H9 (cell line): ENCODE results near the gene ASPRV1. TPM values are rescaled to one million over a fixed set of nuclear protein-coding genes. Genes with fewer than 3 reads are reported as not detected.

Experiments
- DNase-seq: peaks from one replicate; pipeline ENCODE4 v3.0.0-alpha.2; 2017
- H2AFZ ChIP-seq: one replicate; pipeline ENCODE4 v1.6.1; 2013; ENCODE audit warnings: mild to moderate bottlenecking, low read length, control low read depth, moderate library complexity
- H2AK5ac ChIP-seq: 2 replicates; pipeline ENCODE4 v1.6.1; 2013; ENCODE audit warnings: low read length, control low read depth, mixed read lengths; ENCODE audit not compliant: insufficient read length
- H2BK120ac ChIP-seq: one replicate; pipeline ENCODE4 v1.6.1; 2013; ENCODE audit warnings: low read depth, mild to moderate bottlenecking, low read length, control low read depth, inconsistent platforms; ENCODE audit not compliant: poor library complexity, severe bottlenecking
- H2BK12ac ChIP-seq: 2 replicates; pipeline ENCODE4 v1.6.1; 2013; ENCODE audit warnings: low read length, control low read depth, mixed read lengths, low read depth; ENCODE audit not compliant: insufficient read length
- H2BK15ac ChIP-seq: 2 replicates; pipeline ENCODE4 v1.6.1; 2013; ENCODE audit warnings: low read depth, low read length, control low read depth
- H2BK20ac ChIP-seq: one replicate; pipeline ENCODE4 v1.6.1; 2013; ENCODE audit warnings: low read depth, mild to moderate bottlenecking, low read length, control low read depth, inconsistent platforms; ENCODE audit not compliant: poor library complexity, severe bottlenecking
- H2BK5ac ChIP-seq: 2 replicates; pipeline ENCODE4 v1.6.1; 2013; ENCODE audit warnings: low read length, control low read depth, mixed read lengths; ENCODE audit not compliant: insufficient read length
- H3K14ac ChIP-seq: 2 replicates; pipeline ENCODE4 v1.6.1; 2013; ENCODE audit warnings: low read length, control low read depth; ENCODE audit not compliant: insufficient read depth
- H3K18ac ChIP-seq: 2 replicates; pipeline ENCODE4 v1.6.1; 2013; ENCODE audit warnings: low read depth, mild to moderate bottlenecking, mixed read lengths, low read length, control low read depth; ENCODE audit not compliant: insufficient read length
- H3K23ac ChIP-seq: 2 replicates; pipeline ENCODE4 v1.6.1; 2013; ENCODE audit warnings: low read length, control low read depth, mixed read lengths, low read depth; ENCODE audit not compliant: insufficient read length
- H3K23me2 ChIP-seq: 2 replicates; pipeline ENCODE4 v1.6.1; 2013; ENCODE audit warnings: low read depth, mild to moderate bottlenecking, mixed read lengths, low read length, control low read depth; ENCODE audit not compliant: insufficient read length, poor library complexity, severe bottlenecking
- H3K27ac ChIP-seq: 2 replicates; pipeline ENCODE4 v1.5.1; 2013; ENCODE audit warnings: low read length, control low read depth, mixed read lengths, low read depth; ENCODE audit not compliant: insufficient read length
- H3K27me3 ChIP-seq: 2 replicates; pipeline ENCODE4 v1.6.1; 2013; ENCODE audit warnings: low read length, control low read depth, inconsistent platforms; ENCODE audit not compliant: insufficient read depth
- H3K4ac ChIP-seq: 2 replicates; pipeline ENCODE4 v1.6.1; 2013; ENCODE audit warnings: low read depth, mild to moderate bottlenecking, control low read depth, inconsistent platforms, low read length, moderate library complexity
- H3K4me1 ChIP-seq: 2 replicates; pipeline ENCODE4 v1.6.1; 2013; ENCODE audit warnings: low read length, control low read depth, inconsistent platforms; ENCODE audit not compliant: insufficient read depth
- H3K4me2 ChIP-seq: 2 replicates; pipeline ENCODE4 v1.6.1; 2013; ENCODE audit warnings: low read length, control low read depth, mixed read lengths; ENCODE audit not compliant: insufficient read length, insufficient read depth
- H3K56ac ChIP-seq: 2 replicates; pipeline ENCODE4 v1.6.1; 2013; ENCODE audit warnings: low read depth, mild to moderate bottlenecking, mixed read lengths, low read length, control low read depth; ENCODE audit not compliant: insufficient read length
- H3K79me1 ChIP-seq: 2 replicates; pipeline ENCODE4 v1.6.1; 2013; ENCODE audit warnings: low read depth, mild to moderate bottlenecking, moderate library complexity, low read length, control low read depth, inconsistent platforms; ENCODE audit not compliant: insufficient read depth, poor library complexity, severe bottlenecking
- H3K79me2 ChIP-seq: 2 replicates; pipeline ENCODE4 v1.6.1; 2013; ENCODE audit warnings: low read length, control low read depth, inconsistent platforms; ENCODE audit not compliant: insufficient read depth
- H3K9ac ChIP-seq: 2 replicates; pipeline ENCODE4 v1.6.1; 2013; ENCODE audit warnings: low read length, control low read depth, mixed read lengths; ENCODE audit not compliant: insufficient read length; ENCODE audit errors: extremely low read depth
- H3K9me3 ChIP-seq: one replicate; pipeline ENCODE4 v1.6.1; 2013; ENCODE audit warnings: low read depth, low read length, inconsistent platforms; ENCODE audit not compliant: control insufficient read depth
- H3T11ph ChIP-seq: one replicate; pipeline ENCODE4 v1.6.1; 2013; ENCODE audit warnings: mild to moderate bottlenecking, low read length, control low read depth, inconsistent platforms
- H4K20me1 ChIP-seq: one replicate; pipeline ENCODE4 v1.6.1; 2013; ENCODE audit not compliant: control insufficient read depth, insufficient read length, insufficient read depth
- H4K5ac ChIP-seq: 2 replicates; pipeline ENCODE4 v1.6.1; 2013; ENCODE audit warnings: low read depth, mild to moderate bottlenecking, mixed read lengths, low read length, control low read depth; ENCODE audit not compliant: insufficient read length
- H4K8ac ChIP-seq: replicated peaks from 2 replicates; pipeline ENCODE4 v1.6.1; 2013; ENCODE audit warnings: low read length, control low read depth, mixed read lengths, low read depth; ENCODE audit not compliant: insufficient read length
- H4K91ac ChIP-seq: 2 replicates; pipeline ENCODE4 v1.6.1; 2013; ENCODE audit warnings: low read depth, mild to moderate bottlenecking, moderate library complexity, mixed read lengths, low read length, control low read depth; ENCODE audit not compliant: insufficient read length
- H3K27ac Mint-ChIP-seq, 3 experiments: 2 replicates in 2 of 3; 3 replicates in 1 of 3; pipeline ENCODE4 v1.8.0; 2020 to 2021; ENCODE audit warnings: mixed read lengths in 3 of 3, mild to moderate bottlenecking in 1 of 3, moderate library complexity in 1 of 3
- H3K27me3 Mint-ChIP-seq: 2 replicates; pipeline ENCODE4 v1.8.0; 2021; ENCODE audit warnings: low read depth, mild to moderate bottlenecking, moderate library complexity, mixed read lengths
- H3K36me3 Mint-ChIP-seq, 3 experiments: 2 replicates in 2 of 3; 3 replicates in 1 of 3; pipeline ENCODE4 v1.8.0; 2020 to 2021; ENCODE audit warnings: low read depth in 3 of 3, mixed read lengths in 3 of 3; ENCODE audit not compliant: insufficient read depth in 1 of 3
- H3K4me1 Mint-ChIP-seq, 2 experiments: 2 replicates each; pipeline ENCODE4 v1.8.0; 2020; ENCODE audit warnings: mixed read lengths in 2 of 2
- H3K4me3 Mint-ChIP-seq, 2 experiments: 2 replicates in 1 of 2; 3 replicates in 1 of 2; pipeline ENCODE4 v1.8.0; 2020 to 2021; ENCODE audit warnings: mild to moderate bottlenecking in 2 of 2, mixed read lengths in 2 of 2, moderate library complexity in 1 of 2
- H3K9me3 Mint-ChIP-seq, 2 experiments: 2 replicates in 1 of 2; 3 replicates in 1 of 2; pipeline ENCODE4 v1.8.0; 2020; ENCODE audit warnings: mild to moderate bottlenecking in 2 of 2, mixed read lengths in 2 of 2, moderate library complexity in 1 of 2
- WGBS: extraction: QIAGEN DNeasy Blood & Tissue Kit; methylation state at CpG from one replicate; pipeline ENCODE4 v1.1.7; 2013; ENCODE audit warnings: missing lambda C conversion rate, low lambda C conversion rate, mixed read lengths; ENCODE audit not compliant: insufficient read length; ENCODE audit errors: extremely low coverage; 5-methylcytosine and 5-hydroxymethylcytosine counted together
- total RNA-seq: library from RNA; stranded (reverse); gene quantifications from 2 replicates; pipeline ENCODE4 v1.2.1, GENCODE V29; 2021
- TF ChIP-seq, protein P1 (sequence below): fragments of 200-600 bp; sonication (generic); conservative IDR thresholded peaks from 3 replicates; pipeline ENCODE4 v1.8.0; 2021; ENCODE audit warnings: antibody characterized with exemption, mild to moderate bottlenecking

Gene ASPRV1
- total RNA-seq, 1 experiment from 2014 or later: 0.57 TPM

DNA sequence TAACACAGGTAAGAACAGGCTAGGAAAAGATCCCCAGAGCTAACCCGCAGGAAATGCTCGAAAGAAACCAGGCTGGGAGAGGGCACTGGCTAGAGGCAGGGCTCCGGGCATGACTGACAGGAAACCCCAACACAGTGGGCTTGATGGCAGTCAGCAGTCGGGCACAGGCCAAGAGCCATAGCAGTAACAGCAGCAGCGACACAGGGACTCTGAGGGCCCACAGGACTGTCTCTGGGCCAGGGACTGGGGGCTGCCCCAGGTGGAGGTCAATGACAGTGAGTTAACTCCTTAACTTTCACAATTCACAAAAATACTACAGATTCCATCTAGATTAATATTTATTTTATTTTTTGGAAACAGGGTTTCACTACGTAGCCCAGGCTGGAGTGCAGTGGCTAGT is 37.3 kb upstream of the ASPRV1 start:
- Histone ChIP-seq H3K14ac (no peak overlapping the region), H3K9me3 (no peaks in the 10 kb centered on the region), H3K56ac (no peak overlapping the region), H3K23me2 (no peaks in the 10 kb centered on the region), H3K18ac (no peak overlapping the region), H4K91ac (no peak overlapping the region), H3T11ph (no peak overlapping the region), H3K4me1 (peaks cover 4% of the 10 kb centered on the region; the same call in 1 of the 2 replicates), H4K5ac (no peak overlapping the region), H2AFZ (no peak overlapping the region), H3K23ac (no peak overlapping the region), H3K79me2 (no peaks in the 10 kb centered on the region), H2BK120ac (no peak overlapping the region), H2BK5ac (no peak overlapping the region), H3K9ac (no peak overlapping the region), H4K20me1 (no peaks in the 10 kb centered on the region), H3K4ac (no peak overlapping the region), H4K8ac (no peak overlapping the region), H2BK15ac (no peak overlapping the region), H3K27ac (no peak overlapping the region), H2BK20ac (no peak overlapping the region), H3K4me2 (no peak overlapping the region), H2BK12ac (no peak overlapping the region), H3K79me1 (no peaks in the 10 kb centered on the region), H2AK5ac (no peak overlapping the region), H3K27me3 (no peaks in the 10 kb centered on the region)
- Mint-ChIP-seq H3K4me1 (peaks cover 34 to 37% of the 10 kb centered on the region in 2 experiments), H3K9me3 (no peaks in the 10 kb centered on the region), H3K27me3 (no peaks in the 10 kb centered on the region), H3K4me3 (no peak overlapping the region), H3K27ac (peak overlapping the region in 2 of 3 experiments; percentile 40 to 75; a peak in 3 of 7 replicates), H3K36me3 (peaks cover 1 to 5% (median 4%) of the 10 kb centered on the region in 3 experiments; a peak in 4 of 7 replicates)
- peak; percentile 46 for DNase-seq
- TF ChIP-seq, protein P1, sequence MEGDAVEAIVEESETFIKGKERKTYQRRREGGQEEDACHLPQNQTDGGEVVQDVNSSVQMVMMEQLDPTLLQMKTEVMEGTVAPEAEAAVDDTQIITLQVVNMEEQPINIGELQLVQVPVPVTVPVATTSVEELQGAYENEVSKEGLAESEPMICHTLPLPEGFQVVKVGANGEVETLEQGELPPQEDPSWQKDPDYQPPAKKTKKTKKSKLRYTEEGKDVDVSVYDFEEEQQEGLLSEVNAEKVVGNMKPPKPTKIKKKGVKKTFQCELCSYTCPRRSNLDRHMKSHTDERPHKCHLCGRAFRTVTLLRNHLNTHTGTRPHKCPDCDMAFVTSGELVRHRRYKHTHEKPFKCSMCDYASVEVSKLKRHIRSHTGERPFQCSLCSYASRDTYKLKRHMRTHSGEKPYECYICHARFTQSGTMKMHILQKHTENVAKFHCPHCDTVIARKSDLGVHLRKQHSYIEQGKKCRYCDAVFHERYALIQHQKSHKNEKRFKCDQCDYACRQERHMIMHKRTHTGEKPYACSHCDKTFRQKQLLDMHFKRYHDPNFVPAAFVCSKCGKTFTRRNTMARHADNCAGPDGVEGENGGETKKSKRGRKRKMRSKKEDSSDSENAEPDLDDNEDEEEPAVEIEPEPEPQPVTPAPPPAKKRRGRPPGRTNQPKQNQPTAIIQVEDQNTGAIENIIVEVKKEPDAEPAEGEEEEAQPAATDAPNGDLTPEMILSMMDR: no peak
- no CpG with 5 or more reads among the region's 6 CpGs for WGBS
